Naive thymus-derived CD8-positive, alpha-beta T cell (primary cell): ENCODE measurements around the gene TNFRSF14. TPM values are rescaled to one million over a fixed set of nuclear protein-coding genes. Genes with fewer than 3 reads are reported as not detected.
"Not testable (repeated sequence)": the region's sequence is repeated elsewhere in the genome, so short reads cannot be mapped to it uniquely, and the experiment has no call there.

Experiments
- ATAC-seq, 2 donors: fragments of 150-1000 bp; cut with Tn5 transposase in 1 of 2; sonication (Bioruptor Pico), chemical (Tn5 transposase) in 1 of 2; 1 replicate in 1 of 2; 2 replicates in 1 of 2; pipeline ENCODE4 v1.10.0; 2021; ENCODE audit warnings: mild to moderate bottlenecking in 2 of 2, moderate library complexity in 2 of 2
- POLR2A ChIA-PET: fragments of 350-600 bp; sonication (Branson Sonifier 250); formaldehyde crosslinking; loops from one replicate; lab custom pipeline; 2021; ENCODE audit warnings: antibody characterized with exemption; lab: Charles Lee
- DNase-seq, 10 donors: peaks; one replicate each; pipeline versions ENCODE4 v3.0.0 to v3.0.0-alpha.2; 2020 to 2022
- H3K27ac Mint-ChIP-seq, 10 donors: one replicate each; pipeline ENCODE4 v1.8.0; 2020 to 2022; ENCODE audit warnings: mild to moderate bottlenecking in 10 of 10, mixed read lengths in 10 of 10, moderate library complexity in 4 of 10, inconsistent platforms in 1 of 10
- H3K27me3 Mint-ChIP-seq, 5 donors: one replicate each; pipeline ENCODE4 v1.8.0; 2021 to 2022; ENCODE audit warnings: mixed read lengths in 5 of 5
- H3K36me3 Mint-ChIP-seq, 3 donors: one replicate each; pipeline ENCODE4 v1.8.0; 2020 to 2022; ENCODE audit warnings: mixed read lengths in 3 of 3, mild to moderate bottlenecking in 2 of 3, inconsistent platforms in 1 of 3
- H3K4me1 Mint-ChIP-seq, 4 donors: one replicate each; pipeline ENCODE4 v1.8.0; 2021 to 2022; ENCODE audit warnings: mixed read lengths in 4 of 4
- H3K4me3 Mint-ChIP-seq, 10 donors: one replicate each; pipeline ENCODE4 v1.8.0; 2020 to 2022; ENCODE audit warnings: mild to moderate bottlenecking in 10 of 10, mixed read lengths in 10 of 10, moderate library complexity in 6 of 10, inconsistent platforms in 1 of 10
- H3K9me3 Mint-ChIP-seq, 9 donors: one replicate each; pipeline ENCODE4 v1.8.0; 2020 to 2022; ENCODE audit warnings: mixed read lengths in 9 of 9, mild to moderate bottlenecking in 3 of 9, inconsistent platforms in 1 of 9, moderate library complexity in 1 of 9
- polyA plus RNA-seq, 3 donors: library from polyadenylated mRNA; unstranded; fragments of 300-500 nt; fragmentation: Illumina TruSeq; gene quantifications; one replicate each; pipeline ENCODE4 v1.2.3, GENCODE V29; 2021
- total RNA-seq, 8 experiments: library from RNA in 2 of 8; stranded (reverse) in 2 of 8; gene quantifications; one replicate each; pipeline ENCODE4 v1.2.3 and lab custom pipeline; 2021 to 2026

The TNFRSF14 gene
- total and polyA plus RNA-seq, 5 experiments from 2014 or later: 45.8 to 190 (median 61.6) TPM

- no peak for ATAC-seq
- Mint-ChIP-seq H3K36me3 (peaks cover 0 to 16% (median 0%) of the 10 kb centered on the region in 3 donors), H3K9me3 (peaks cover 0 to 14% (median 5%) of the 10 kb centered on the region in 9 donors), H3K27ac (peak overlapping the region in 2 of 10 donors; percentile 9 to 18), H3K4me3 (no peak overlapping the region), H3K4me1 (peaks cover 9 to 47% (median 38%) of the 10 kb centered on the region in 4 donors), H3K27me3 (no peaks in the 10 kb centered on the region)
- no peak for DNase-seq
- POLR2A ChIA-PET: interaction anchor here (0.6 to 5.7 kb wide), 5 partner anchors 11 to 46 kb away, joined by 3 to 38 read pairs (median 7); partner anchors contain the start of genes PRXL2B and TNFRSF14
Measured at GRCh38 chr1:2574350-2574749, 18.2 kb downstream of the TNFRSF14 start.

- Mint-ChIP-seq H3K4me1 (peaks cover 11 to 58% (median 50%) of the 10 kb centered on the region in 4 donors), H3K27ac (peak overlapping the region in 9 of 10 donors; percentile 31 to 99 (median 76)), H3K27me3 (no peaks in the 10 kb centered on the region), H3K4me3 (peak overlapping the region in 3 of 10 donors; percentile 34 to 77 (median 45)), H3K36me3 (peaks cover 0 to 16% (median 0%) of the 10 kb centered on the region in 3 donors), H3K9me3 (peaks cover 0 to 14% (median 5%) of the 10 kb centered on the region in 9 donors)
- POLR2A ChIA-PET: interaction anchor here (0.6 to 13.6 kb wide), 2 partner anchors 10 to 16 kb away, joined by 3 to 408 read pairs; partner anchors contain the start of gene TNFRSF14
- DNase-seq (peak in 1 of 10 donors; percentile 59), ATAC-seq (no peak)
Measured at GRCh38 chr1:2575801-2576663, 19.9 kb downstream of the TNFRSF14 start.

- DNase-seq: peak in 6 of 10 donors; percentile 22 to 69 (median 34)
- peaks cover 0 to 14% (median 5%) of the 10 kb centered on the region in 9 donors for H3K9me3 Mint-ChIP-seq
- H3K36me3 Mint-ChIP-seq: peaks cover 0 to 14% (median 0%) of the 10 kb centered on the region in 3 donors
- peak overlapping the region; percentile 90 to 99 (median 96) for H3K27ac Mint-ChIP-seq
- peaks cover 19 to 73% (median 65%) of the 10 kb centered on the region in 4 donors for H3K4me1 Mint-ChIP-seq
- not testable (repeated sequence) for H3K27me3 Mint-ChIP-seq
- peak overlapping the region; percentile 52 to 87 (median 78) for H3K4me3 Mint-ChIP-seq
- ATAC-seq: peak; percentile 22 to 36
- POLR2A ChIA-PET: interaction anchor here (0.8 to 13.6 kb wide), 11 partner anchors 9 to 383 kb away, joined by 3 to 408 read pairs (median 4); partner anchors contain the start of genes PANK4, PRXL2B and TNFRSF14
Measured at GRCh38 chr1:2577565-2578075, 21.4 kb downstream of the TNFRSF14 start.

DNA sequence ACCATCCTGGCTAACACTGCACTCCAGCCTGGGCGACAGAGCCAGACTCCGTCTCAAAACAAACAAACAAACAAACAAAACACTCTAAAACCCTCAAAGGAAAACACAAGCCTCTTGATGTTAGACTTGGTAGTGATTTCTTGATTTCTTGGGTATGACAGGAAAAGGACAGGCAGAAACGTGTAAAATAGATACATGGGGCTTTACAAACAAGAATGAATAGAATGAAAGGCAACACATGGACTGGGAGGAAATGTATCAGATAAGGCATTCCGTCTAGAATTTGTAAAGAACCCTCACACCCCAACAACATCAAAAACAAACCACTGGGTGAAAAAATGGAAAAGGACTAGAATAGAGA, 22.6 kb downstream of the TNFRSF14 start:
- Mint-ChIP-seq H3K27ac (peak overlapping the region; percentile 90 to 99 (median 96)), H3K4me1 (peaks cover 18 to 81% (median 71%) of the 10 kb centered on the region in 4 donors), H3K9me3 (peaks cover 0 to 4% (median under 1%) of the 10 kb centered on the region in 9 donors), H3K27me3 (no peaks in the 10 kb centered on the region), H3K36me3 (peaks cover 0 to 2% (median 0%) of the 10 kb centered on the region in 3 donors), H3K4me3 (peak overlapping the region; percentile 52 to 87 (median 78))
- ATAC-seq: peak; percentile 3 to 7
- POLR2A ChIA-PET: interaction anchor here (1.3 to 13.6 kb wide), 6 partner anchors 8 to 384 kb away, joined by 3 to 408 read pairs (median 11); partner anchors contain the start of genes PRXL2B and TNFRSF14
- no peak for DNase-seq

GRCh38 chr1:2580691-2581090, 24.5 kb downstream of the TNFRSF14 start:
- Mint-ChIP-seq H3K27ac (peak overlapping the region in 8 of 10 donors; percentile 41 to 99 (median 68)), H3K36me3 (no peaks in the 10 kb centered on the region)
- POLR2A ChIA-PET: interaction anchor here (13.6 kb wide), 1 partner anchor 21 kb away, joined by 408 read pairs; the partner anchor contains the start of gene TNFRSF14

DNA sequence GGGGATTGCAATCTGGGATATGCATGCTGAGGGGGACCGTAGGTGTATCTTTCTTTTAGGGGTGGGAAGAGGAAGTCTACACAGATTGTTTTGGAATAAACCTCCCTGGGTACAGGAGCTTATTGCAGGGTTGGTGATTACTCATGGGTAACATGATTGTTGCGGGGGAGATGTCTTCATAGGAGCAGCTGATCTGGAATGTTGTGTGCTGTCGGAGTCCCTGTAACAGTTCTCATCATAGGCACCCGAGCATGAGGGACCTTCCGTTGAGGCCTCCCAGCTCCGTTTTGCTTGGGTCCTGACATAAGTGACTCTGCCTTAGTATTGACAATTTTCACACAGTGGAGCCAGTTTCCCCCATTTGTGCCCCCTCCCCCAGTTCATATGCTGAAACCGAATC, 26.2 kb downstream of the TNFRSF14 start:
- peaks cover 33 to 77% (median 71%) of the 10 kb centered on the region in 4 donors for H3K4me1 Mint-ChIP-seq
- peak overlapping the region; percentile 72 to 99 (median 94) for H3K27ac Mint-ChIP-seq
- no peaks in the 10 kb centered on the region for H3K27me3 Mint-ChIP-seq
- H3K4me3 Mint-ChIP-seq: peak overlapping the region in 1 of 10 donors; percentile 52
- POLR2A ChIA-PET: interaction anchor here (0.7 to 13.6 kb wide), 5 partner anchors 22 to 168 kb away, joined by 3 to 408 read pairs (median 65); partner anchors contain the start of genes PANK4, PEX10 and TNFRSF14
- ATAC-seq: no peak
- DNase-seq: no peak
- H3K36me3 Mint-ChIP-seq: no peaks in the 10 kb centered on the region
- no peaks in the 10 kb centered on the region for H3K9me3 Mint-ChIP-seq

More at GRCh38 chr1:2580691-2581090, 24.5 kb downstream of the TNFRSF14 start:
- ATAC-seq (no peak), DNase-seq (peak in 1 of 10 donors; percentile 53)
- no peaks in the 10 kb centered on the region for H3K27me3 Mint-ChIP-seq
- H3K4me3 Mint-ChIP-seq: peak overlapping the region in 1 of 10 donors; percentile 22
- no peaks in the 10 kb centered on the region for H3K9me3 Mint-ChIP-seq
- peaks cover 32 to 87% (median 84%) of the 10 kb centered on the region in 4 donors for H3K4me1 Mint-ChIP-seq

- peaks cover 34 to 71% (median 66%) of the 10 kb centered on the region in 4 donors for H3K4me1 Mint-ChIP-seq
- DNase-seq (peak in 2 of 10 donors; percentile 1 to 53), ATAC-seq (no peak)
- no peaks in the 10 kb centered on the region for H3K36me3 Mint-ChIP-seq
- H3K27ac Mint-ChIP-seq: peak overlapping the region; percentile 87 to 99 (median 96)
- H3K27me3 Mint-ChIP-seq: no peaks in the 10 kb centered on the region
- POLR2A ChIA-PET: interaction anchor here (1.1 to 13.6 kb wide), 7 partner anchors 11 to 384 kb away, joined by 4 to 408 read pairs (median 65); partner anchors contain the start of genes PANK4, PEX10 and TNFRSF14
- H3K9me3 Mint-ChIP-seq: no peaks in the 10 kb centered on the region
- peak overlapping the region in 9 of 10 donors; percentile 26 to 96 (median 88) for H3K4me3 Mint-ChIP-seq
Measured at GRCh38 chr1:2583331-2583791, 27.2 kb downstream of the TNFRSF14 start.

DNA sequence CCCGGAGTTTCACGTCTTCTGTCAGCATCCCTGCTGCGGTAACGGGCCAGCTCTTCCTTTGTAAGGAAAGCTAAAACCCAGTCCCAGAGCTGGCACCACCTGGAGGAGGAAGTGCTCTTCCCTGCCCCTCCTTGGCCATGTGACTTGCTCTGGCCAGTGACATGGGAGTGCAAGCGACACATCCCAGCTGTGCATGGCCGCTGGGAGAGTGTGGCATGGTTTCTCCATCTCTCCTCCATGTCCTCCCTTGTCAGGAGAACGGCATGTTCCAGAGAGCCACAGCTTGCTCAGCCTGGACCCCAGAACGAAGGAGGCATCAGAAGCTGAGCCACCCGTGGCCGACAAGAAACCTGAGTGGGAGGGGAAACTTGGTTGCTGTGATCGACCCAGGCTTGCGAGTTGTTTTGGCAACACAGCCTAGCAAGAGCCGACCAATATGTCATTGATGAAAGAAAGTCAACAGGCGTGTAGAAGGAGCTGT, 27.7 kb downstream of the TNFRSF14 start:
- Mint-ChIP-seq H3K27ac (peak overlapping the region; percentile 87 to 99 (median 96)), H3K4me1 (peaks cover 29 to 65% (median 60%) of the 10 kb centered on the region in 4 donors), H3K27me3 (no peaks in the 10 kb centered on the region), H3K9me3 (no peaks in the 10 kb centered on the region), H3K36me3 (no peaks in the 10 kb centered on the region), H3K4me3 (peak overlapping the region; percentile 27 to 96 (median 90))
- POLR2A ChIA-PET: interaction anchor here (0.7 to 13.6 kb wide), 9 partner anchors 12 to 385 kb away, joined by 3 to 408 read pairs (median 50); partner anchors contain the start of genes PANK4, PEX10 and TNFRSF14
- DNase-seq (peak in 9 of 10 donors; percentile 39 to 83 (median 72)), ATAC-seq (peak; percentile 31 to 45)

- H3K4me1 Mint-ChIP-seq: peaks cover 27 to 56% (median 54%) of the 10 kb centered on the region in 4 donors
- H3K4me3 Mint-ChIP-seq: peak overlapping the region; percentile 84 to 96 (median 90)
- DNase-seq (peak in 5 of 10 donors; percentile 13 to 44 (median 22)), ATAC-seq (no peak)
- H3K36me3 Mint-ChIP-seq: peaks cover 0 to 6% (median 3%) of the 10 kb centered on the region in 3 donors
- H3K27me3 Mint-ChIP-seq: no peaks in the 10 kb centered on the region
- POLR2A ChIA-PET: interaction anchor here (0.7 to 13.6 kb wide), 20 partner anchors 7 to 386 kb away, joined by 3 to 408 read pairs (median 7); partner anchors contain the start of genes MORN1, PANK4, PEX10 and RER1
- H3K9me3 Mint-ChIP-seq: no peaks in the 10 kb centered on the region
- H3K27ac Mint-ChIP-seq: peak overlapping the region; percentile 87 to 99 (median 96)
Measured at GRCh38 chr1:2584686-2585317, 28.6 kb downstream of the TNFRSF14 start.

DNA sequence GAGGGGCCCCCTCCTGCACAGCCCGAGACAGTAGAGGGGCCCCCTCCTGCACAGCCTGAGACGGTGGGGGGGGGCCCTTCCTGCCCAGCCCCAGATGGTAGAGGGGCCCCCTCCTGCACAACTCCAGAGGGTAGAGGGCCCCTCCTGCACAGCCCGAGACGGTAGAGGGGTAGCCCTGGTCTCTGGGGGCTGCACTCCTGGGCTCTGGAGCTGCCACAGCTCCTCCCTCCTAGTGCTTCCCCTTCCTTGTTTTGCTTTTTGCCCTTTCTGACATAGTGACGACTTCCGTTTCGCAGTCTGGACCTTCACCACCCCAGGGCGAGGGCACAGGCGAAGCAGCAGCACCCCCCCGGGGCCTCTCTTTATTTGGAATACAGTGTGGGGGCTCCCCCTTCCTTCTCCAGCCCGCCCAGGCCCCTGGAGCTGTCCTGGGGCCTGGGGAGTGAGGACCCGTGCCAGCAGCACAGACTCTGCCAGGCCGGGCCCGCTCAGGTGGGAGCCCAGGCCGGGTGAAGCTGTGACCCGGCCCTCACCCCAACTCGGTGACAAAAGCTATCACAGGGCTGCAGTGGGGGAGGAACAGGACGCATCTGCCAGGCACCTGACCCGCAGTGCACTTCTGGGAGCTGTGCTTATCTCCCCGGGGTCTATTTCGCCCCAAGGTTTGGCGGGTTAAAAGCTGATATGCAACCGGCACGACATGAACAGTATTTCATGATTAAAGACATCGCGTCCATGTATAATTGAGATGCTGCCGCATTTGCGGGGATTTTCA, 29.3 kb downstream of the TNFRSF14 start:
- peak overlapping the region; percentile 87 to 99 (median 96) for H3K27ac Mint-ChIP-seq
- ATAC-seq: peak; percentile 51 to 63
- no peaks in the 10 kb centered on the region for H3K27me3 Mint-ChIP-seq
- H3K4me3 Mint-ChIP-seq: peak overlapping the region; percentile 84 to 96 (median 90)
- H3K36me3 Mint-ChIP-seq: peaks cover 0 to 11% (median 3%) of the 10 kb centered on the region in 3 donors
- POLR2A ChIA-PET: interaction anchor here (0.7 to 13.6 kb wide), 22 partner anchors 8 to 358 kb away, joined by 3 to 408 read pairs (median 4); partner anchors contain the start of genes MORN1, PANK4, PEX10 and RER1
- peaks cover 27 to 53% (median 49%) of the 10 kb centered on the region in 4 donors for H3K4me1 Mint-ChIP-seq
- peak; percentile 61 to 89 (median 80) for DNase-seq
- H3K9me3 Mint-ChIP-seq: no peaks in the 10 kb centered on the region
